Gastroesophageal sphincter (tissue), 4 donors: Measurements from ENCODE around the gene PLXNB1. TPM values are rescaled to one million over a fixed set of nuclear protein-coding genes. Genes with fewer than 3 reads are reported as not detected.

ENCODE experiments used
- ATAC-seq: fragments of 150-250 bp; one replicate; pipeline ENCODE4 v1.9.1; 2016; ENCODE audit warnings: mild to moderate bottlenecking, moderate library complexity
- H3K27ac ChIP-seq, 4 donors: fragments of 200-600 bp; sonication (generic) in 3 of 4; 1 replicate in 3 of 4; 2 replicates in 1 of 4; pipeline ENCODE4 v1.5.1; 2016 to 2019
- H3K27me3 ChIP-seq: fragments of 200-600 bp; sonication (generic); one replicate; pipeline ENCODE4 v1.5.1; 2019
- H3K36me3 ChIP-seq, 2 donors: fragments of 200-600 bp; sonication (generic); one replicate each; pipeline ENCODE4 v1.5.1; 2019; ENCODE audit warnings: control low read depth in 1 of 2
- H3K4me1 ChIP-seq, 3 donors: fragments of 200-600 bp; sonication (generic); 1 replicate in 2 of 3; 2 replicates in 1 of 3; pipeline ENCODE4 v1.5.1; 2016 to 2019; ENCODE audit warnings: control low read depth in 2 of 3
- H3K4me3 ChIP-seq, 2 donors: fragments of 200-600 bp; sonication (generic); one replicate each; pipeline ENCODE4 v1.5.1; 2019; ENCODE audit warnings: mild to moderate bottlenecking in 1 of 2, moderate library complexity in 1 of 2
- H3K9me3 ChIP-seq, 3 donors: fragments of 200-600 bp; sonication (generic); one replicate each; pipeline ENCODE4 v1.5.1; 2017 to 2019; ENCODE audit warnings: control low read depth in 2 of 3
- EP300 ChIP-seq: sonication (generic); formaldehyde crosslinking; IDR thresholded peaks from one replicate; pipeline ENCODE4 v1.6.1; 2017; ENCODE audit warnings: antibody characterized with exemption, mild to moderate bottlenecking
- POLR2A ChIP-seq, 2 donors: fragments of 450-650 bp; IDR thresholded peaks; one replicate each; pipeline ENCODE4 v1.6.1; 2017; ENCODE audit warnings: antibody characterized with exemption in 2 of 2, mild to moderate bottlenecking in 2 of 2, moderate library complexity in 1 of 2
- POLR2AphosphoS5 ChIP-seq: sonication (generic); formaldehyde crosslinking; IDR thresholded peaks from one replicate; pipeline ENCODE4 v1.6.1; 2017; ENCODE audit warnings: antibody characterized with exemption
- WGBS, 2 donors: methylation state at CpG; one replicate each; pipeline ENCODE4 v1.1.5; 2018; ENCODE audit warnings: low coverage in 1 of 2; 5-methylcytosine and 5-hydroxymethylcytosine counted together
- total RNA-seq, 4 donors: library from RNA; depleted of rRNA; stranded (reverse); fragments of >200 nt; gene quantifications; one replicate each; pipeline ENCODE4 v1.1.0, GENCODE V29; 2016
- TF ChIP-seq, protein P1 (sequence below), 4 experiments: fragments of 200-600 bp in 2 of 4; fragments of 450-650 bp in 2 of 4; sonication (generic) in 1 of 4; IDR thresholded peaks; one replicate each; pipeline ENCODE4 v1.5.1; 2017 to 2019; ENCODE audit warnings: antibody characterized with exemption in 4 of 4, mild to moderate bottlenecking in 2 of 4, moderate library complexity in 2 of 4

Gene PLXNB1
- total RNA-seq, 4 donors from 2014 or later, result 125 to 186 (median 147) TPM

DNA sequence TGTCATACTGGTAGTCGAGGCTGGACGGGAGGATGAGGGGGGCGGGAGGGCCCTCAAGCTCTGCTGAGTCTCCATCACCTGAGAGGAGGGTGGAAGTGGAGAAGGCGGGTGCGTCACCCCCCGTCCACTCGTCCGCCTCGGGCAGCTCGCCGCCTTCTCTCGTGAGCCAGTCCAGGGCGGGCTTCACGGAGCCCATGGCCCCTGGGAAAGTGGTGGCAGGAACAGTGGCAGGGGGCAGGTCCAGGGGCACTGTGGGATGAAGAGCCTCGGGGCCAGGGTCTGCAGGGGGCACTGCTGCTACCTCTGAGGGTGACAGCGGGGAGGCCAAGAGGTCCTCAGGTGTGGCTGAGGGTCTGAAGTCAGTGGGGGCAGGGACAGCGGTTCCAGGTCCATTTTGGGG is 10.3 kb downstream of the PLXNB1 start:
- 80% methylated on average over 1 of the region's 17 CpGs; no CpG with 5 or more reads in 1 of the 2 donors for WGBS, 2 donors
- no peaks in the 10 kb centered on the region for H3K27me3 ChIP-seq
- H3K4me3 ChIP-seq, result no peak overlapping the region
- no peak for ATAC-seq
- peaks cover 0 to 54% (median 10%) of the 10 kb centered on the region in 3 donors for H3K4me1 ChIP-seq
- H3K27ac ChIP-seq, result no peak overlapping the region
- no peak for TF ChIP-seq POLR2A (IDR thresholded peaks at IDR 0.05)
- TF ChIP-seq EP300, result no peak
- TF ChIP-seq POLR2AphosphoS5, result no peak
- TF ChIP-seq, protein P1, sequence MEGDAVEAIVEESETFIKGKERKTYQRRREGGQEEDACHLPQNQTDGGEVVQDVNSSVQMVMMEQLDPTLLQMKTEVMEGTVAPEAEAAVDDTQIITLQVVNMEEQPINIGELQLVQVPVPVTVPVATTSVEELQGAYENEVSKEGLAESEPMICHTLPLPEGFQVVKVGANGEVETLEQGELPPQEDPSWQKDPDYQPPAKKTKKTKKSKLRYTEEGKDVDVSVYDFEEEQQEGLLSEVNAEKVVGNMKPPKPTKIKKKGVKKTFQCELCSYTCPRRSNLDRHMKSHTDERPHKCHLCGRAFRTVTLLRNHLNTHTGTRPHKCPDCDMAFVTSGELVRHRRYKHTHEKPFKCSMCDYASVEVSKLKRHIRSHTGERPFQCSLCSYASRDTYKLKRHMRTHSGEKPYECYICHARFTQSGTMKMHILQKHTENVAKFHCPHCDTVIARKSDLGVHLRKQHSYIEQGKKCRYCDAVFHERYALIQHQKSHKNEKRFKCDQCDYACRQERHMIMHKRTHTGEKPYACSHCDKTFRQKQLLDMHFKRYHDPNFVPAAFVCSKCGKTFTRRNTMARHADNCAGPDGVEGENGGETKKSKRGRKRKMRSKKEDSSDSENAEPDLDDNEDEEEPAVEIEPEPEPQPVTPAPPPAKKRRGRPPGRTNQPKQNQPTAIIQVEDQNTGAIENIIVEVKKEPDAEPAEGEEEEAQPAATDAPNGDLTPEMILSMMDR (IDR thresholded peaks at IDR 0.05), result no peak
- H3K36me3 ChIP-seq, result peaks cover 0 to 98% of the 10 kb centered on the region in 2 donors
- H3K9me3 ChIP-seq, result no peaks in the 10 kb centered on the region

DNA sequence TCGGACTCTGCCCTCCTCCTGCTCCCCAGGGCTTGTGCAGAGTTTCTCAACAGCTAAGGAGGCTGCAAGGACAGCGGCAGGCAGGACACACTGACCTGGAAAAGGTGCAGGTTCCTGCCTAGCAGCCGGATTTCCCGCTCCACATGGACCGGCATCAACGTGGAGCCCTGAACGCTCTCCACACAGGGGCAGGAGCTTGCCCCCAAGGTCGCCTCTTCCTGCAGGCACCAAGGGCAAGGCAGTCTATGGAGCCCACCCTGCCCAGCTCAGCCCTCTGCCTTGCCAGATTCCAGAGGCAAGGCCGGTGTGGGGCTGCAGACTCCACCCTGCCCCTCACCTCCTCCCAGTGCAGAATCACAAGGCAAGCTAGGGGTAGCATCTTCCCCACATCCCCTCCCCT is 10.7 kb downstream of the PLXNB1 start:
- Histone ChIP-seq H3K27ac (no peak overlapping the region), H3K9me3 (no peaks in the 10 kb centered on the region), H3K27me3 (no peaks in the 10 kb centered on the region), H3K4me3 (no peak overlapping the region), H3K36me3 (peaks cover 0 to 100% of the 10 kb centered on the region in 2 donors), H3K4me1 (peaks cover 0 to 54% (median 6%) of the 10 kb centered on the region in 3 donors)
- WGBS, 2 donors, result no CpG with 5 or more reads among the region's 9 CpGs
- TF ChIP-seq, protein P1 (IDR thresholded peaks at IDR 0.05), result no peak
- no peak for TF ChIP-seq POLR2AphosphoS5
- no peak for TF ChIP-seq POLR2A (IDR thresholded peaks at IDR 0.05)
- TF ChIP-seq EP300, result no peak
- no peak for ATAC-seq

DNA sequence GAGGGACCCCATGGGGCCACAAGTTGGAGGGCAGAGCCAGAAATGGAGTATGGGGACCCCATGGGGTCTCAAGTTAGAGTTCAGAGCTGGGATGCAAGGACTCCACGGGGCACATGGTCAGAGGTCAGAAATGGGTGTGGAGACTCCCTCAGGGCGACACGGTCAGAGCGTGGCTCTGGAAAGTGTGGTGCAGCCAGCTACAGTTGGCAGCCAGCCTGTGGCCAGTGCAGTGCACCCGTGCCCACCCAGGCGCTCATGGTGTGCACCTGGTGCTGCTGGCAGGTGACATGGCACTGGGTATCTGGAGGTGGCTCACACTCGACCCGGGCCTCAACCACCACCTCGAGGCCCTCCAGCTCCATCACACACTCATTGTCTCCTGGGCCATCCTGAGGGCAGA is 11.2 kb downstream of the PLXNB1 start:
- no peaks in the 10 kb centered on the region for H3K27me3 ChIP-seq
- 55 to 85% methylated on average over 2 to 5 of the region's 9 CpGs for WGBS, 2 donors
- ATAC-seq, result no peak
- peaks cover 0 to 100% of the 10 kb centered on the region in 2 donors for H3K36me3 ChIP-seq
- H3K4me1 ChIP-seq, result peaks cover 0 to 54% (median under 1%) of the 10 kb centered on the region in 3 donors
- H3K4me3 ChIP-seq, result no peak overlapping the region
- H3K9me3 ChIP-seq, result no peaks in the 10 kb centered on the region
- no peak for TF ChIP-seq POLR2A (IDR thresholded peaks at IDR 0.05)
- TF ChIP-seq, protein P1 (IDR thresholded peaks at IDR 0.05), result no peak
- no peak for TF ChIP-seq EP300
- no peak for TF ChIP-seq POLR2AphosphoS5
- peak overlapping the region in 1 of 4 donors; percentile 17 for H3K27ac ChIP-seq

DNA sequence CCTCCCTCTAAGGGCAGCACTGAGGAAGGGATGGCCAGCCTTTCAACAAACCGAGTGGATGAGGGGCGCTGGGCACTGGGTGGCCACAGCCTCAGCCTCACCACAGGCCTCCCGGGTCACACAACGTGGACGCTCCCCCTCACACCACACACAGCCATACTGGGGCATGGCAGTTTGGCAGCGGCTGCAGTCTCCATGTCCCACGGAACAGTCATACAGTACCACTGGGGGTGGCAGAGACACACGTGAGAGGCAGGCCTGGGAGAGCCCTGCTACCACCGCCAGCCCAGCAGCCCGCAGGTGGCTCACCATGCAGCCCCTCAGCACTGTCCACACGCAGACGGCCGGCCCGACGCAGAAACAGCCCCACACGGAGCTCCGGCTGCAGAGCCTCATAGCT is 11.7 kb downstream of the PLXNB1 start:
- Histone ChIP-seq H3K27ac (peak overlapping the region in 1 of 4 donors; percentile 17), H3K4me1 (peaks cover 0 to 54% (median 0%) of the 10 kb centered on the region in 3 donors), H3K9me3 (no peaks in the 10 kb centered on the region), H3K36me3 (peaks cover 0 to 100% of the 10 kb centered on the region in 2 donors), H3K27me3 (no peaks in the 10 kb centered on the region), H3K4me3 (no peak overlapping the region)
- WGBS, 2 donors, result no CpG with 5 or more reads among the region's 17 CpGs
- TF ChIP-seq POLR2A (IDR thresholded peaks at IDR 0.05) (no peak), POLR2AphosphoS5 (no peak), EP300 (no peak)
- TF ChIP-seq, protein P1 (IDR thresholded peaks at IDR 0.05), result no peak
- no peak for ATAC-seq

DNA sequence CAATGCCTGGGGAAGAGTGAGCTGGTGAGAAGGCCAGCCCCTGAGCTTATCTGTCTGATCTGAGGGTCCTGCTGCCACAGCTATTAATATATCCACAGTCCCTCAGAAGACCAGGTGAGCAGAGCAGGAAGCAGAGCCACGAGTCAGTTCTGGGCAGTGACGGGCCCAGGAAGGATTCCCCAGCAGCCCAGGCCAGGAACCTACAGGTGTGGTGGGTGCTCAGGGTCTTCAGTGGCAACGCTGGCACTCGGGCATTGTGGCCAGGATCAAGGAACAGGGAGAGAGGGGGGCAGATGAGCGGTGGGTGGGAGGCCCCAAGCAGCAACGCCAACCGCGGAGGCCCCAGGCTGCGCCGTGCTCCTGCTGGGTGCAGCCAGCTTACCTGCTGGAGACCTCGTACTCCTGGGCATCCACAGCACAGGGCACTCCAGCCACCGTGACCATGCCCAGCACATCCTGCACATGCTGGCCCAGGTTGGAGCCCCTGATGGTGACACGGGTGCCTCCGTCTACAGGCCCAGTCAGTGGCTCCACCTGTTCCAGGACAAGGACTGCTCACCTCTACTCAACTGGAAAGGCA is 12.3 kb downstream of the PLXNB1 start:
- peaks cover 0 to 100% of the 10 kb centered on the region in 2 donors for H3K36me3 ChIP-seq
- peak overlapping the region in 1 of 4 donors; percentile 17 for H3K27ac ChIP-seq
- H3K27me3 ChIP-seq, result no peaks in the 10 kb centered on the region
- H3K4me3 ChIP-seq, result no peak overlapping the region
- ATAC-seq, result no peak
- H3K4me1 ChIP-seq, result peaks cover 0 to 50% (median 0%) of the 10 kb centered on the region in 3 donors
- no peaks in the 10 kb centered on the region for H3K9me3 ChIP-seq
- TF ChIP-seq, protein P1 (IDR thresholded peaks at IDR 0.05), result no peak
- TF ChIP-seq POLR2AphosphoS5, result no peak
- 90% methylated on average over 4 of the region's 14 CpGs; no CpG with 5 or more reads in 1 of the 2 donors for WGBS, 2 donors
